Measurements from ENCODE around the gene INTS6.
A peak's percentile ranks its signal among the peaks of the same experiment; 100 is the strongest.

The INTS6 gene

GRCh38 chr13:51341791-51342190, 111.0 kb downstream of the INTS6 start:
- no peak for DNase-seq

GRCh38 chr13:51341232-51341631, 111.6 kb downstream of the INTS6 start:
- no peak for DNase-seq

- DNase-seq: no peak
Measured at GRCh38 chr13:51339952-51340732, 112.7 kb downstream of the INTS6 start.

- no peak for DNase-seq
Measured at GRCh38 chr13:51339354-51339753, 113.5 kb downstream of the INTS6 start, which contains the start of gene SERPINE3. Gene SERPINE3, plus strand, starts transcription at chr13:51339691. Its CDS starts 1,401 bp downstream, at chr13:51341092.

GRCh38 chr13:51336746-51337145, 116.1 kb downstream of the INTS6 start:
- DNase-seq: no peak

- DNase-seq: no peak
Measured at GRCh38 chr13:51333826-51334225, 119.0 kb downstream of the INTS6 start.

GRCh38 chr13:51333421-51333820, 119.4 kb downstream of the INTS6 start:
- DNase-seq: no peak

GRCh38 chr13:51332566-51333361, 120.1 kb downstream of the INTS6 start:
- DNase-seq: no peak

GRCh38 chr13:51331354-51331861, 121.4 kb downstream of the INTS6 start:
- DNase-seq: no peak

GRCh38 chr13:51330791-51331190, 122.0 kb downstream of the INTS6 start:
- no peak for DNase-seq

- no peak for DNase-seq
Measured at GRCh38 chr13:51329606-51330005, 123.2 kb downstream of the INTS6 start.

- DNase-seq: no peak
Measured at GRCh38 chr13:51328488-51328887, 124.3 kb downstream of the INTS6 start.

- DNase-seq: no peak
Measured at GRCh38 chr13:51327961-51328360, 124.9 kb downstream of the INTS6 start.

- DNase-seq: no peak
Measured at GRCh38 chr13:51326777-51327176, 126.1 kb downstream of the INTS6 start.

- DNase-seq: no peak
Measured at GRCh38 chr13:51325837-51326236, 127.0 kb downstream of the INTS6 start.

GRCh38 chr13:51324714-51325420, 128.0 kb downstream of the INTS6 start:
- DNase-seq: peak; percentile 99

GRCh38 chr13:51323824-51324511, 128.9 kb downstream of the INTS6 start:
- DNase-seq: peak; percentile 68

- DNase-seq: no peak
Measured at GRCh38 chr13:51322826-51323225, 130.0 kb downstream of the INTS6 start.

GRCh38 chr13:51321836-51322235, 131.0 kb downstream of the INTS6 start:
- DNase-seq: no peak

- no peak for DNase-seq
Measured at GRCh38 chr13:51318876-51319275, 134.0 kb downstream of the INTS6 start.

- no peak for DNase-seq
Measured at GRCh38 chr13:51318015-51318414, 134.8 kb downstream of the INTS6 start.

- DNase-seq: no peak
Measured at GRCh38 chr13:51317262-51317661, 135.6 kb downstream of the INTS6 start.

GRCh38 chr13:51313619-51314018, 139.2 kb downstream of the INTS6 start:
- DNase-seq: no peak
